Hypothalamus (tissue), 51 donors: Measurements from ENCODE around the gene SCYGR1.
"Not testable (repeated sequence)": the region's sequence is repeated elsewhere in the genome, so short reads cannot be mapped to it uniquely, and the experiment has no call there.

Experiments
- DNase-seq, 51 donors: peaks; one replicate each; lab custom pipeline; 2025; lab: John Stamatoyannopoulos, UW

SCYGR1 gene, protein sequence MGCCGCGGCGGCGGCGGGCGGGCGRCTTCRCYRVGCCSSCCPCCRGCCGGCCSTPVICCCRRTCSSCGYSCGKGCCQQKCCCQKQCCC

DNA sequence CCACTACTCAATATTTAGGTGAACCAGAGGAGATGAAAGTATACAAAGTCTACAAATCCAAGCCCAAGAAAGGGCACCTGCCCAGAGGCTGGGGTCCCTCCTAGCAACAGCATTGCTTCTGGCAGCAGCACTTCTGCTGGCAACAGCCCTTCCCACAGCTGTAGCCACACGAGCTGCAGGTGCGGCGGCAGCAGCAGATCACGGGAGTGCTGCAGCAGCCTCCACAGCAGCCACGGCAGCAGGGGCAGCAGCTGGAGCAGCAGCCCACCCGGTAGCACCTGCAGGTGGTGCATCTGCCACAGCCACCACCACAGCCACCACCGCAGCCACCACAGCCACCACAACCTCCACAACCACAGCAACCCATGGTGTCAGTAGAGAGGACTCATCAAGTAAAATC is at the start of gene SCYGR1:
Gene SCYGR1, minus strand, starts transcription at position 367 of the 400 bp plus-strand sequence. Its CDS starts 0 bp downstream, at position 367.
- not testable (repeated sequence) for DNase-seq

DNA sequence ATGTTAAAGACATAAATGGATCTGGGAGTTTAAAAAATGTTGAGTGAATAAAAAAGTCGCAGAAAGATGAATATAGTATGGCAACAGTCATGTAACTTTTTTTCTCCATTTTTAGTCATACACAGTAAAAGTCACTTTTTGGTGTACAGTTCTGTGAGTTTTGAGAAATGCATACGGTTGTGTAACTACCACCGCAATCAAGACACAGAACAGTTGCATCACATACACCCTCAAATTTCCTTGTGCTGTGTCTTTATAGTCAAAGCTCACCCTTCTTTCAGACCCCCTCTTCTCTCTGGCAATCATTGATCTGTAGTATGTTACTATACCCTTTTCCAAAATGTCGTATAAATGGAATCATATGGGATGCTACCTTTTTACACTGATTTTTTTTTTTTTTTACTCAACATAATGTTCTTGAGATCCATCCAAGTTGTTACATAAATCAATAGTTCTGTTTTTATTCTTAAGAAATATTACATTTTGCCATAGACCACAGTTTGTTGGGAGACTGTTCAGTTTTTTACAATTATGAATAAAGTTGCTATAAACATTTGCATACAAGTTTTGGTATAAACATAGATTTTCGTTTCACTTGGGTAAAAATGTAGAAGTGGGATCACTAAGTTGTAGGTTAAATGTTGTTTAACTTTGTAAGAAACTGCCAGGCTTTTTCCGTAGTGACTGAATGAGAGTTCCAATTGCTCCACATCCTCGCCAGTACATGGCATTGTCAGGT is 48.9 kb upstream of the SCYGR1 start:
- no peak for DNase-seq

DNA sequence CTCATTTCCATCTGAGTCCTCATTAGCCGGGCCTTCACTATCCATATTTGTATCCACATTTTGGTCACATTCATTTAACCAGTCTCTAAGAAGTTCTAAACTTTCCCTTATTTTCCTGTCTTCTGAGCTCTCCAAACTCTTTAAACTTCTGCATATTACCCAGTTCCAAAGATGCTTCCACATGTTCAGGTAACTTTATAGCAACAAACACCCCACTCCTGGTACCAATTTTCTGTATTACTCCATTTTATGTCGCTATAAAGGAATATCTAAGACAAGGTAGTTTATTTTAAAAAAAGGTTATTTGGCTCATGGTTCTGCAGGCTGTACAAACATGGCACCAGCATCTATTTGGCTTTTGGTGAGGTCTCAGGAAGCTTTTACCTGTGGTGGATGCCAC is 45.4 kb upstream of the SCYGR1 start:
- no peak for DNase-seq

DNA sequence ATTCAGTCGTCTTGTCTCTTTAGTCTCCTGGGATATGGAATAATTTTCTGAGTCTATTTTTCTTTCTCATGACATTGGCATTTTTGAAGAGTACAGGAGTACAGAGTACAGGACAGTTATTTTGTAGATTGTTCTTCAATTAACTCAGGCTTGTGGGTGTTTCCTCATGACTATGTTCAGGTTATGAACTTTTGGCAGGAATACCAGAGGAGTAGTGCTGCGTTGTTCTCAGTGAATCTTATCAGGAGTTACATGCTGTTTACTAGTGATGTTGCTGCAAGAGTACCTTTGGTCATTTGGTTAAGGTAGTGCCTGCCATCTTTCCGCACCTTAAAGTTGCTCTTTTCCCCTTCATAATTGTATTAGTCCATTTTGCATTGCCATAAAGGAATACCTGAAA is 42.9 kb upstream of the SCYGR1 start:
- no peak for DNase-seq

DNA sequence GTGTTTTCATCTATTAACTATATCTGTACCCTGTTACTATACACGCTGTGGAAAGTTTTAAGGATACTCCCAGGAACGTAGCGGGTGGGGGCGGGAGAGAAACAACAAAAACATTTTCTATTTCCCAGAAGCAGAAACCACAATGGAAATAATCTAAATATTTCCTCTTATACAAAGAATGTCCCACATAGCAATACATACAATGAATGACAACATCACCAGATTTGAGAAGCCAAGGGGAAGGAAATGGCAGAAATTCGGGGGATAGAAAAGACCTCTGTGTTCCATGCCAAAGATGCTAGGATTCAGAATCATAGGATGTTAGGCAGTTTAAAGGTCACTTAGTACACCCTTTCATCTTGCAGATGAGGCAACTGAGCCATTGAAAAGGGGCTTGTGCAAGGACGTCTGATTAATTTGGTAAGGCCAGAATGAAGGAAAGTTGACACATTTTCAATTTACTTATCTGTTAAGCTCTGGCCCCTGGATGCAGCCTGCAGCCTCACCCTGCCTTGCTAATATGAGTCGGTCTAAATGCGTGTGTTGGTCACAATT is 41.1 kb upstream of the SCYGR1 start:
- DNase-seq = no peak

DNA sequence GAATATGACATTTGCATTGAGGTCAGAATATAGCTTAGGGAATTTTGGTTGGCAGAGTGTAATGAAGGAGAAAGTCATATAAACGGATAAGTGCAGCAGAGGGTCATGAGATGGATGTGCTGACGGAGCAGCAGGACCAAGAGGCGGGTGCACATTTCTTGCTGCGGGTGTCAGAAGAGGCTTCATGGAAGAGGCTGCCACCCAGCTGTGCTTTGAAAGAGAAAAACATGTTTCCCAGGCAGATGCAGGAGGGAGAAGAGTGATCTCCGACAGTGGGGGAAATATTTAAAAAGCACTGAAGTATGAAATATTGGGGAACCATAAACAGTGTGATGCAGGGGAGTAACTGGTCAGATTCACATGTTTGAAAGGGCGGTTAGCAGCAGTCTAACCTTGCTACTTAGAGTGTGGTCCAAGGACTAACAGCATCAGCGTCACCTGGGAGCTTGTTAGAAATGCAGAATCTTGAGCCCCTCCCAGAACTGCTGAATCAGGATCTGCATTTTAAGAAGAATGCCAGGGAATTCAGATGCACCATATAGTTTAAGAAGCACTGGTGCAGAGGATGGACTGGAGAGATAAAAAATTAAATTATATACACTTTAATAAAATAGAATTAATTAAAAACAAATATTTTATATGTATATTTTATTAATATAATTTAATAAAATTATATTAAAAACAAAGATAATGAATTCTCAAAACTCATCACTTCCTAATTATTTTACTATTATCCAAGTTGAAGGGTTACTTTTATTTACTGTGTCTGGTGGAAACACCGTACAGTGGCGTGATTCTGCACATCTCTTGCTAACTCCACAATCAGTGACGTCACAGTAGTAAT is 36.1 kb upstream of the SCYGR1 start:
- DNase-seq = peak in 11 of 51 donors; percentile 3 to 38 (median 11)

DNA sequence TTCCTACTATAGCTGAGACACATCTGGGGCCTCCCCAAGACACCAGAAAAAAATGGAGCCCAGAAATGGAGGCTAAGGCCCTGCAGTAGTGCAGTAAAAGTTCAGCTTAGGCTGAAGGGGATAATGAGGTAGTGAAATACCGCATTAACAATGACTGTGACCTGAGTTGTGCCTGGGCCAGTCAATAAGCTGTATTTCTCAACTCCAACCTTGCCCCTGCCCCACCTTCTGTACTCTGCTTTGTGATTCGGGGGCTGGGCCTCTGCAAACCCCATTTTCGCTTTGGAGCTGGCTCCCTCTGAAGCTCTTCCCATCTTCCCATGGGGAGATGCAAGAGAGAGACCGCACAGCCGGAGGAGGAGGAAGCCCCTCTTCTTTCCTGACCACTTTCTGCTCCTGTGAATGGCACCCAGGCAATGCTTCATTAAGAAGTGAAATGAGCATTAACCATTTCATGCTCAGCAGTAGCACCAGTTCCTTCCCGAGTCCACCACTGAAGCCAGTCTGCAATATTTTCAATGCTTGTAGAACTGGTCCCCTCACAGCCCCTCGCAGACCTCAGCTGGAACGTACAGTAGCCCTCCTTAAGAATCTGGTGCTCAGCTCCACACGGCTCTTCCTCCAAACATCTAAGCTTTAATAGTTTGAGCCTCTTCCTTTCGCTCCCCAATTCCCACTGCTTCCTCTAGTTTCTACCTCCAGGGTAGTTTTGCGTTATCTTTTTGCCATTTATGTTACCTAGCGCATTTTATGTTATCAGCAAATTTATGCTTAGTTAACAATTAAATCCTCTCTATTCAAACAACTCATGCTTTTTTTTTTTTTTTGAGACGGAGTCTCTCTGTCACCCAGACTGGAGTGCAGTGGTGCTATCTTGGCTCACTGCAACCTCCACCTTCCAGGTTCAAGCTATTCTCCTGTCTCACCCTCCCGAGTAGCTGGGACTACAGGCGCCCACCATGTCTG is 32.6 kb upstream of the SCYGR1 start:
- no peak for DNase-seq

DNA sequence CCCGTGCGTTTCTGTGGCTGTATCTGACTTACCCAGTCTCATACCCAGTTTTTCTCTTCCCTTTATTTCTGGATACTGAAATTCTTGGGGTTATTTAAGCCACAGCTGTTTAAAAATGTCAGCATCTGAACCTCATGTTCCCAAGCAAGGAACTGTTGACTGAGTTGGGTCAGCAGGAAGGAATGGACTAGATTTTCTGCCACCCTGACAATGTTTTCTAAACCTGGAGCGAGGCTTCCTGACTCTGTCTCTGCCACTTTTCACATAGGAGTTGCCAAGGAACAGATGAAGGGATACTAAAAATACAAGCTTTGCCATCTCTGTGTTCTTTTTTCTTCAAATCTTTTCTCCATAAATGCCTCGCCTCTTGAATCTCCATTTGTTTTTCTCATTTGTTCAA is 29.0 kb upstream of the SCYGR1 start:
- no peak for DNase-seq

DNA sequence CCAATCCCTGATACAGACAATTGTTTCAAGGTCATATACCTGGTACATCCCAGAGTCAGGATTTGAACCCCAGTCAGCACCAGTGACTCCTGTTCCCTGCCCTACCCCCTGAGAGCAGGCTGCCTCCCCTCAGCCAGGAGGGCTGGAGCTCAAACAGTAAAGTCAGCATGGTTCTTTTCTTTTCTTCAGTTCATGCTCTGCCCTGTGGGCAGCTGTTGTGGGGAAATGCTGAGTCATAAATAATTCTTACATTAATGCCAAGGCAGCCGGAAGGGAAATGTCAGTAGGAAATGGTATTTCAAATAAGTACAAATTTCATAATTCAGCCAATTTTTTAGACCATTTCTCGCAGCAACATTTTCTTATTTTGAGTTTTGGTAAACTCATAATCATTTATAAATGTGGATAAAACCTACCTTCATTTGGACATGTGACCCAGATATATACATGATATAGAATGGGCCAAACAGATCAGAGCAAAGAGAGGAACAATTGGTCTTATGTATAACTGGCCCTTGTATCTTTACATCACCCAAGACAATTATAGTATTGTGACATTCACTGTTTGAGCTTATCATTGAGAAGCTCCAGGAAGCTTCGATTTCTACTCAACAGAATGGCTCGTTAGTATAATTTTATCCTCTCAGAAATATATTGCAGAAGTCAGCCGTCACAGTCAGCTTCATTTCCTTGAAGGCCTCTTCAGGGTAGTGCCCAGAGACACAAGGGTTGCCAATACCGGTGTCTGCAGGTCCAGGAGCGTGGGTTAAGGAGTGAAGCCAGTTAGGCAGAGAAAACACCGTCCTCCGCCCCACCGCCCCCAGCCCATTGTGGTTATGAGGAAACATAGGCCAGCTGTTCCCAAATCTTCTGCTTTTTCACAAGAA is 28.0 kb upstream of the SCYGR1 start:
- peak in 2 of 51 donors; percentile 4 to 28 for DNase-seq

DNA sequence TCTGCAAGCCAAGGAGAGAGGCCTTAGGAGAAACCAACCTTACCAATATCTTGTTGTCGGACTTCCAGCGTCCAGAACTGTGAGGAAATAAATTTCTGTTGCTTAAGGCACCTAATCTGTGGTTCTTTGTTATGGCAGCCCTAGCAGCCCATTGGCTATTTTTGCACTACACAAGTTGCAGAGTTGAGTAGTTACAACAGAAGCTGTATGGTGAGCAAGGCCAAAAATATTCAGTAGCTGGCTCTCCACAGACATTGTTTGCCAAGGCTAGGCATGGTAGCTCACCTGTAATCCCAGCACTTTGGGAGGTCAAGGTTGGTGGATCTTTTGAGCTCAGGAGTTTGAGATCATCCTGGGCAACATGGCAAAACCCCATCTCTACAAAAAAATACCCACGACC is 27.1 kb upstream of the SCYGR1 start:
- no peak for DNase-seq

DNA sequence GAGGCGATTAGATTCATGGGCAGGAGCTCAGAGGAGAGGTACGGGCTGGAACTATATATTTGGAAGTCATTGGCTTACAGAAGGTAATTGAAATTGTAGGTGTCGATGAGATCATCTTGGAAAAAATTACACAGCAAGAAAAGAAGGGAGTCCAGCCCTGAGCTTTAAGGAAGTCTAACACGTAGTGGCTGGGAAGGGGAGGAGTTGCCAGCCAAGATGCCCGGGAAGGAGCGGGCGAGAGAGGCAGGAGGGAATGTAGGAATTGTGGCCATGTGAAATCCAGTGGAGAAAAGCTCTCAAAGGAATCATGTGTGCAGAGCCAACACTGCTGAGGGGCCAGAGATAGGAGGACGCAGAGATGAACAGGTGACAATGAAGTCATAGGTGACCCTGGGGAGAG is 25.6 kb upstream of the SCYGR1 start:
- no peak for DNase-seq

DNA sequence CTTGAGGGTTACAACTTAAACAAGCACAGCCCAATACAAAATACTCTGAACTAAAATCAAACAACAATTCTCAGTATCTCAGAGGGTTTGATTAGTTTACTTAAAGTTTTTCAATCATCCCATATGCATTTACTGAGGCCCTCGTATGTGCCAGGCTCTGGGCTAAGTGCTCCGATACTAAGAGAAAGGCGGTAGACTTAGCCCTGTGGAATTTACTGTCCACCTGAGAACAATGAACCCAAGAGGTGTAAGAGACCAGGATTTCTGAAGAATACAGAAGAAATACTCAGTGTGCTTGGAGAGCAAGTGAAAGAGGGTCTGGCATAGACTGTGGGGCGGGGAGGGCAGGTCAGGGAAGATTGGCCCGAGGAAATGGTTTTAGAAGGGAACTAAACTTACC is 25.1 kb upstream of the SCYGR1 start:
- no peak for DNase-seq

DNA sequence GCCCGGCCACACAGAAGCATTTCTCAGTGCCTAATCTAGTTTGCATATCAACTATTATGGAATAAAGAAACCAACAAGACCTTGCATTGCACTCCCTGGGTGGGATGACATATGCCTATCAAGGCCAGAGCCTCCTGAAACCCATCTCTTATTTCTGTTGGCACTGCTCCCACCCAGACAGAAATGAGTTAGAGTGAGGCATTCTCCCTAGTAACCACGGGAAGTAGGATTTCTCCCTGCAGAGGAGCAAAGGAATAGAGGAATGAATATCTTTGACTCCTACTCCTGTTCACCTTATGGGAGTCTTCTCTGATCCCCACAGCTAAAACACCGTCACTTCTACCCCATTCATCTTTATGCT is 24.2 kb upstream of the SCYGR1 start:
- DNase-seq = no peak

DNA sequence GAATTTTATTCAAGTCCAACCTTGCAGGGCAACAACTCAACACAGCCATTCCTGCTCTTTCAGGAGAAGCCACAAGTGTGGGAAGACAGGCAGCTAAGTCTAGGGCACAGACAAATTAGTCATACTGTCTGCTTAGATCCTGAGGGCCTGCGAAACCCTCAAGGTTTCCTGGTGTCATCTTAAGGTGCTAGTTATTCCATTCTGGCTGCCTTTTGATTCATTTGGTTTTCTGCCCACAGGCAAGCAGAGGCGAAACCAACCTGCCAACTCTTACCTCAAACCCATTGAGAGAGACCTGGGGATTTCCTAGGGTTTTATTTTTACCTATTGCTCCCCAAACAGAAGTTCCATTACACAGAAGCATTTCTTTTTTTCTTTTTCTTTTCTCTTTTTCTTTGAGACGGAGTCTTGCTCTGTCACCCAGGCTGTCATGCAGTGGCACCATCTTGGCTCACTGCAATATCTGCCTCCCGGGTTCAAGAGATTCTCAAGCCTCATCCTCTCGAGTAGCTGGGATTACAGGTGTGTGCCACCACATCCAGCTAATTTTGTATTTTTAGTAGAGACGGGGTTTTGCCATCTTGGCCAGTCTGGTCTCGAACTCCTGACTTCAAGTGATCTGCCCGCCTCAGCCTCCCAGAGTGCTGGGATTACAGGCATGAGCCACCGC is 23.7 kb upstream of the SCYGR1 start:
- no peak for DNase-seq

DNA sequence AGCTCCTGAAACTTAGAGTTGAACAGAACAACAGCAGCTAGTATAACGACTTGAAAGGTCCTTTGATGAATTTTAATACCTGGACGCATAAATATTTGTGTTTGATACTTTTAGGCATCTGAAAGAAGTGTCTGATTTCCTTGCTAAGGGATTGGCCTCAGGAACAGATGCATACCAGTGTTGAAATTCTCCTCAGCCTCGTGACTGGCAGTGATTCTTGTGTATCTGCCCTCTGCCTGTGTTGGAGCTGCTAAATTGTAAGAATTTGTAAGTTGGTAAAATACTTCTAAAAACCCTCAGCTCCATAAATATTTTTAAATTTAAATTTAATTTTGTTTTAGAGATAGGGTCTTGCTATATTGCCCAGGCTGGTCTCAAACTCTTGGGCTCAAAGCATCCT is 22.4 kb upstream of the SCYGR1 start:
- DNase-seq = no peak

DNA sequence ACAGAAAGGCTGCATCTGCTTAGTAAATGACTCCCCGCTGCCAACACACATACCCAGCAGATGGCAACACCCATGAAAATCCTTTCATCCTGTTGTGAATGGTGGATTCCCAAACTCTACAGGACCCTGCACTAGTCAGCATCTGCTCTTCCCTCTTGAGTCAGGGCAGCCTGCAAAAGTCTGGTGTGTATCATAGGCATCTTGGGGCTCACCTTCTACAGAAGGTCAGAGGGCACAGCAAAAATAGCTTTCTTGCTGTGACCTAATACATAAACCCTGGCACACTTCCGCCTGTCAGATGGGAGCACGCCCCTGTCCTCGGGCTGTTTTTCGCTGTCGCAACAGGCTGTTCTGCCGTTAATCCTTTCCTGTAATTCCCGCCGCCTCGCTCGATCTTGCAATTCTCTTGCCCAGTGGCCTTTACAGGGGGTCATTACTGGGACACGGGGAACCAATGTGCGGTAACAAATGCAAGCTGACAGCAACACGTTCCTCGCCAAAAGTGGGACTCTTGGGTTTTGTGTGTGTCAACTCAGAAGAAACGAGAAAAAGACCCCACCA is 19.9 kb upstream of the SCYGR1 start:
- no peak for DNase-seq

DNA sequence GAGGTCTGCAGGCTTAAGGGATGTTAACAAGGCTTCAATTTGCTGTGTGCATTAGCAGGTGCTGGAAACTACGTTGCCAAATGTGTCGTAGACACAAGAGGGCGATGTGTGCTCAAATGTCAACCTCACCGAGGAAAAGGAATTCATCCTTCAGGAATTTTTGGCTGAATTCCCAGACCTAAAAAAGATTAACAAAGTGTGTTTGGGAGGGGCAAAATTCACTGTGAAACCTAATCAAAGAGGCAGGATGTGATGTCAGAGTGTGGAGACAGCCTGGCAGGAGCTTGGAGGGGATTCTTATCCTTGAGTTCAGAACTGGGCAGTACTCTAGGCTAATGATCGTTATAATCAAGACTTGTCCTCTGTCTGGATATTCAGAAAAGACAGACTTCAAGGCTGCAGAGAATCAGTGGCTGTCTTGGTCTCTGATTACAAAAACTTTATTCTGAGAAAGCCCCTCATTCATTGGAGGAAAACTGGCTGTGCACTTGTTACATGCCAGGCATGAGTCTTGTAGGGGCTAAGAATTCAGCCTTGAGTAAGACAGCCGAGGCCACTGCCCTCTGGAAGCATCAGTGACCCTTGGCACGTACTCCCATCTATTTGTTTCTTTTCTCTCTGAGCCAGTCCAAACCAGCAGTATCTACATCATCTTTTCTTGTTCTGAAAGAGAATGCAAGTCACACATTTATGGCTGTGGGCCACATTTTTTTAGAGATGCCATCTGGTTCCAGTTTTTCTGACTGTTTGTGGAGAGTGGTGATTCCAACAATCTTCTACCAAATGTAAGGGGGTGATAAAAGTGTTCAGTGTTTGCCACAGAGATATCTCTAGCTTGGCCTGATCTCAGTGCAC is 18.7 kb upstream of the SCYGR1 start:
- DNase-seq = peak in 34 of 51 donors; percentile 6 to 80 (median 36)
